DOHH2 (cell line): ENCODE data around the gene DPEP3.
"Not testable (repeated sequence)": the region's sequence is repeated elsewhere in the genome, so short reads cannot be mapped to it uniquely, and the experiment has no call there.

Experiments used
- H3F3A ChIP-seq: fragments of 200-600 bp; sonication (generic), shearing (Covaris generic); 2 replicates; pipeline ENCODE4 v1.6.0; 2016; ENCODE audit warnings: antibody characterized with exemption, mild to moderate bottlenecking; ENCODE audit not compliant: control insufficient read depth, insufficient read depth
- H3K27ac ChIP-seq: fragments of 200-600 bp; sonication (generic); 2 replicates; pipeline ENCODE4 v1.5.1; 2014; ENCODE audit warnings: low read depth, mild to moderate bottlenecking, low read length, moderate library complexity
- H3K27me3 ChIP-seq: fragments of 200-600 bp; sonication (generic); 2 replicates; pipeline ENCODE4 v1.6.1; 2014; ENCODE audit warnings: mild to moderate bottlenecking, low read length, mixed read lengths; ENCODE audit not compliant: control insufficient read depth
- H3K36me3 ChIP-seq: fragments of 200-600 bp; sonication (generic); 2 replicates; pipeline ENCODE4 v1.6.1; 2014; ENCODE audit warnings: mild to moderate bottlenecking, low read length, moderate library complexity, mixed read lengths; ENCODE audit not compliant: control insufficient read depth
- H3K4me1 ChIP-seq: fragments of 200-600 bp; sonication (generic); 2 replicates; pipeline ENCODE4 v1.6.1; 2014; ENCODE audit warnings: mild to moderate bottlenecking, low read length, mixed read lengths; ENCODE audit not compliant: control insufficient read depth
- H3K4me2 ChIP-seq: fragments of 200-600 bp; sonication (generic); 2 replicates; pipeline ENCODE4 v1.6.0; 2014; ENCODE audit warnings: mild to moderate bottlenecking, low read length, moderate library complexity
- H3K4me3 ChIP-seq: fragments of 200-600 bp; sonication (generic); 2 replicates; pipeline ENCODE4 v1.5.1; 2014; ENCODE audit warnings: mild to moderate bottlenecking, low read length, mixed read lengths
- H3K79me2 ChIP-seq: fragments of 200-600 bp; sonication (generic); 2 replicates; pipeline ENCODE4 v1.6.1; 2014; ENCODE audit warnings: mild to moderate bottlenecking, low read length, mixed read lengths; ENCODE audit not compliant: control insufficient read depth
- H3K9me2 ChIP-seq: fragments of 200-600 bp; sonication (generic); replicated peaks from 2 replicates; pipeline ENCODE4 v1.6.1; 2014; ENCODE audit warnings: mild to moderate bottlenecking, low read length, mixed read lengths; ENCODE audit not compliant: control insufficient read depth
- H3K9me3 ChIP-seq: fragments of 200-600 bp; sonication (generic); 2 replicates; pipeline ENCODE4 v1.6.1; 2014; ENCODE audit warnings: antibody characterized with exemption, low read length, mixed read lengths; ENCODE audit not compliant: control insufficient read depth, insufficient read depth
- H4K20me1 ChIP-seq: fragments of 200-600 bp; sonication (generic); 2 replicates; pipeline ENCODE4 v1.6.0; 2014; ENCODE audit warnings: low read depth, mild to moderate bottlenecking, antibody characterized with exemption, low read length, moderate library complexity; ENCODE audit not compliant: control insufficient read depth, insufficient read depth
- CTCF ChIP-seq: fragments of 200-600 bp; sonication (generic); IDR thresholded peaks from one replicate; pipeline ENCODE4 v1.5.1; 2014; ENCODE audit warnings: antibody characterized with exemption, mild to moderate bottlenecking, low read depth, low read length; ENCODE audit not compliant: poor library complexity, severe bottlenecking
- EZH2phosphoT487 ChIP-seq: fragments of 200-600 bp; sonication (generic); IDR thresholded peaks from 2 replicates; pipeline ENCODE4 v1.6.1; 2017; ENCODE audit warnings: borderline replicate concordance, mild to moderate bottlenecking, antibody characterized with exemption, low read length, moderate library complexity, mixed read lengths

Gene DPEP3

DNA sequence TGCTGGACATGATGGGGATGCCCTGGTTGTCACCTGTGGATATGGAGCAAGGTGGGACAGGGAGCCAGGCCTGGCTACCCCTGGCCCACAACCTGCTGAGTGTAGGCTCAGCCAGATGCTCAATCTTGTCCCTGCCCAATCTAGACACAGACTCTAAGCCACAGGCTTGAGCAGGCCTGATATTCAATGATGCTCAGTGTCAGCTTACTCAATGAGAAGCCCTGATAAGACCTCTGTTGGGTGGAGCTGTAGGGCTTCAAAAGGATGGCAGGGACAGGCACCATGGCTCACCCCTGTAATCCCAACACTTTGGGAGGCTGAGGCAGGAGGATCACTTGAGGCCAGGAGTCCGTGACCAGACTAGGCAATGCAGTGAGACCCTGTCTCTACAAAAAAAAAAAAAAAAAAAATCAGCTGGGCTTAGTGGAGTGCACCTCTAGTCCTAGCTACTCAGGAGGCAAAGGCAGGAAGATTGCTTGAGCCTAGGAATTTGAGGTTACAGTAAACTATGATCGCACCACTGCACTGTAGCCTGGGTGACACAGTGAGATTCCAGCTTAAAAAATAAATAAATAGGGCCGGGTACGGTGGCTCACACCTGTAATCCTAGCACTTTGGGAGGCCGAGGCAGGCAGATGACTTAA lies 39.7 kb downstream of the DPEP3 start:
- Histone ChIP-seq H3K36me3 (peaks cover 30% of the 10 kb centered on the region), H3K4me1 (peaks cover 12% of the 10 kb centered on the region), H3F3A (peaks cover 4% of the 10 kb centered on the region; the same call in 1 of the 2 replicates), H3K4me2 (no peak overlapping the region), H3K27ac (no peak overlapping the region), H3K4me3 (no peak overlapping the region), H4K20me1 (no peaks in the 10 kb centered on the region), H3K27me3 (no peaks in the 10 kb centered on the region), H3K79me2 (peaks cover 20% of the 10 kb centered on the region), H3K9me3 (no peaks in the 10 kb centered on the region), H3K9me2 (no peaks in the 10 kb centered on the region)
- TF ChIP-seq CTCF (no peak), EZH2phosphoT487 (no peak)

GRCh38 chr16:67939507-67940445 lies 40.5 kb downstream of the DPEP3 start:
- no peaks in the 10 kb centered on the region for H3K9me3 ChIP-seq
- no peak overlapping the region for H3K4me2 ChIP-seq
- peaks cover 4% of the 10 kb centered on the region; the same call in 1 of the 2 replicates for H3F3A ChIP-seq
- no peak overlapping the region for H3K27ac ChIP-seq
- H3K36me3 ChIP-seq = peaks cover 37% of the 10 kb centered on the region
- no peaks in the 10 kb centered on the region for H3K27me3 ChIP-seq
- no peak for TF ChIP-seq EZH2phosphoT487
- no peak for TF ChIP-seq CTCF
- peaks cover 20% of the 10 kb centered on the region for H3K4me1 ChIP-seq
- H3K4me3 ChIP-seq = no peak overlapping the region
- H3K79me2 ChIP-seq = peaks cover 28% of the 10 kb centered on the region
- no peaks in the 10 kb centered on the region for H3K9me2 ChIP-seq
- H4K20me1 ChIP-seq = no peaks in the 10 kb centered on the region

- peak overlapping the region; percentile 98 for H3K4me2 ChIP-seq
Measured at GRCh38 chr16:67937713-67938112, 42.6 kb downstream of the DPEP3 start.

More at GRCh38 chr16:67937713-67938112, 42.6 kb downstream of the DPEP3 start:
- not testable (repeated sequence) for H3F3A ChIP-seq, H3K27me3 ChIP-seq, H3K27ac ChIP-seq, H3K9me3 ChIP-seq, H4K20me1 ChIP-seq, H3K9me2 ChIP-seq
- Histone ChIP-seq H3K36me3 (peaks cover 47% of the 10 kb centered on the region), H3K4me1 (peaks cover 23% of the 10 kb centered on the region), H3K4me3 (peak overlapping the region; percentile 98; the same call in 1 of the 2 replicates), H3K79me2 (peaks cover 31% of the 10 kb centered on the region)
